Caco-2 (cell line): ENCODE measurements around the gene AIG1. TPM values are rescaled to one million over a fixed set of nuclear protein-coding genes. Genes with fewer than 3 reads are reported as not detected.

Experiments
- BruUV-seq: library from RNA; stranded (reverse); fragments of 400-500 nt; replicated peaks from 2 replicates; lab custom pipeline; 2021; lab: Mats Ljungman, UMichigan
- CTCF ChIA-PET: fragments of 300-600 bp; sonication (Branson Sonifier 250); formaldehyde crosslinking; loops from one replicate; lab custom pipeline; 2022; ENCODE audit warnings: antibody characterized with exemption; lab: Charles Lee
- POLR2A ChIA-PET: fragments of 300-600 bp; sonication (Branson Sonifier 250); formaldehyde crosslinking; loops from one replicate; lab custom pipeline; 2022; ENCODE audit warnings: antibody characterized with exemption; lab: Charles Lee
- DNase-seq, 2 experiments: peaks; one replicate each; pipeline versions ENCODE4 v3.0.0 to v3.0.0-alpha.2; 2020 to 2022
- H3K27me3 ChIP-seq: replicated peaks from 2 replicates; pipeline ENCODE4 v1.6.0; 2011; ENCODE audit warnings: low read length; ENCODE audit not compliant: control insufficient read depth, insufficient read depth
- H3K36me3 ChIP-seq: 2 replicates; pipeline ENCODE4 v1.5.1; 2011; ENCODE audit warnings: low read length; ENCODE audit not compliant: control insufficient read depth, insufficient read depth
- H3K4me1 ChIP-seq: fragments of 250-450 bp; sonication (Bioruptor Pico); 2 replicates; pipeline ENCODE4 v1.5.1; 2020; ENCODE audit warnings: mild to moderate bottlenecking
- H3K4me3 ChIP-seq: 2 replicates; pipeline ENCODE4 v1.5.1; 2011; ENCODE audit warnings: low read depth, mild to moderate bottlenecking, control low read depth, low read length
- H3K9me3 ChIP-seq: fragments of 250-450 bp; sonication (Bioruptor Pico); 2 replicates; pipeline ENCODE4 v1.5.1; 2020; ENCODE audit warnings: mild to moderate bottlenecking, moderate library complexity
- H3K27ac Mint-ChIP-seq: one replicate; pipeline ENCODE4 v1.8.0; 2022; ENCODE audit warnings: mixed read lengths; ENCODE audit not compliant: unreplicated experiment
- H3K27me3 Mint-ChIP-seq: one replicate; pipeline ENCODE4 v1.8.0; 2022; ENCODE audit warnings: mixed read lengths; ENCODE audit not compliant: insufficient read depth, unreplicated experiment
- H3K36me3 Mint-ChIP-seq: one replicate; pipeline ENCODE4 v1.8.0; 2022; ENCODE audit warnings: mild to moderate bottlenecking, mixed read lengths; ENCODE audit not compliant: insufficient read depth, unreplicated experiment
- H3K4me1 Mint-ChIP-seq: one replicate; pipeline ENCODE4 v1.8.0; 2022; ENCODE audit warnings: low read depth, mixed read lengths; ENCODE audit not compliant: unreplicated experiment
- H3K4me3 Mint-ChIP-seq: one replicate; pipeline ENCODE4 v1.8.0; 2022; ENCODE audit warnings: mild to moderate bottlenecking, moderate library complexity, mixed read lengths; ENCODE audit not compliant: unreplicated experiment
- H3K9me3 Mint-ChIP-seq: one replicate; pipeline ENCODE4 v1.8.0; 2022; ENCODE audit warnings: mixed read lengths; ENCODE audit not compliant: unreplicated experiment
- CTCF ChIP-seq, 2 experiments: fragments of 200-600 bp in 1 of 2; IDR thresholded peaks; 1 replicate in 1 of 2; 2 replicates in 1 of 2; pipeline versions ENCODE4 v1.5.1 to v1.8.0; 2011 to 2022; ENCODE audit warnings: antibody characterized with exemption in 1 of 2, control low read depth in 1 of 2, inconsistent platforms in 1 of 2, low read depth in 1 of 2, low read length in 1 of 2, mild to moderate bottlenecking in 1 of 2, moderate library complexity in 1 of 2; ENCODE audit not compliant: insufficient read depth in 1 of 2, severe bottlenecking in 1 of 2, unreplicated experiment in 1 of 2
- intact Hi-C: fragments of 100-400 bp; cut with micrococcal nuclease; formaldehyde crosslinking; loops from one replicate; pipeline ENCODE4 v1.10.0; 2022; ENCODE audit not compliant: unreplicated experiment
- total RNA-seq: library from RNA; stranded (reverse); gene quantifications from 2 replicates; pipeline ENCODE4 v1.2.3, GENCODE V29; 2022

AIG1 gene
- total RNA-seq, 1 experiment from 2014 or later: 27.6 TPM

DNA sequence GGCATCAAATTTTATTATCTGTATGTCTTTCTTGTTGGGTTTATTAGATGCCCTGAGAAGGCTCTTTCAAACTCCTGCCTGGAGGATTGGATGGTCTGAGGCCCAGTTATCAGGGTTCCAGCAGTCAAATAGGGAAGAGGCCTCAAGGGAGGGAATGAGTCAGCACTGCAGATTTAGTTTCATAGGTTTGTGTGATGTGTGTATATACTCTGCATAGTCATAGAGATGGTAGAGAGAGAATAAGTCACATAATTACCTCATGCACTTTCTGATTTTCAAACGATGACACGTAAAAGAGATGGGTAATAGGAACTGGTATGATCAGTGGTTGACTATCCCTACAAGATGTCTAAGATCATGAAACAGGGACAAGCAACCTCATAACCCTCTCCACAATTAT lies 307.7 kb downstream of the AIG1 start:
- no peak for DNase-seq
- Histone ChIP-seq H3K9me3 (no peaks in the 10 kb centered on the region), H3K27me3 (no peaks in the 10 kb centered on the region), H3K4me1 (no peaks in the 10 kb centered on the region), H3K4me3 (no peak overlapping the region), H3K36me3 (no peaks in the 10 kb centered on the region)
- H3K27ac Mint-ChIP-seq: no peak overlapping the region
- TF ChIP-seq CTCF (IDR thresholded peaks at IDR 0.05; ENCODE audit: insufficient read depth in 1 of 2, low read depth in 1 of 2, low read length in 1 of 2, severe bottlenecking in 1 of 2, unreplicated experiment in 1 of 2): no peak
- no peak overlapping the region for H3K4me3 Mint-ChIP-seq
- POLR2A ChIA-PET: no interaction called here
- intact Hi-C loops: no loop called here
- H3K27me3 Mint-ChIP-seq: no peaks in the 10 kb centered on the region
- CTCF ChIA-PET: no interaction called here
- H3K4me1 Mint-ChIP-seq: no peaks in the 10 kb centered on the region
- no peaks in the 10 kb centered on the region for H3K9me3 Mint-ChIP-seq
- no peaks in the 10 kb centered on the region for H3K36me3 Mint-ChIP-seq
- BruUV-seq: no TSS peak

GRCh38 chr6:143369971-143370370 lies 309.3 kb downstream of the AIG1 start:
- TF ChIP-seq CTCF (IDR thresholded peaks at IDR 0.05; ENCODE audit: insufficient read depth in 1 of 2, low read depth in 1 of 2, low read length in 1 of 2, severe bottlenecking in 1 of 2, unreplicated experiment in 1 of 2): no peak
- no peak for DNase-seq
- CTCF ChIA-PET: no interaction called here
- H3K27ac Mint-ChIP-seq: no peak overlapping the region
- no peaks in the 10 kb centered on the region for H3K36me3 Mint-ChIP-seq
- H3K4me3 ChIP-seq: no peak overlapping the region
- intact Hi-C loops: loop anchor here (5.0 kb wide), 1 partner anchor 57 kb away; no protein-coding TSS in a partner anchor
- no peaks in the 10 kb centered on the region for H3K27me3 ChIP-seq
- no peaks in the 10 kb centered on the region for H3K4me1 Mint-ChIP-seq
- no TSS peak for BruUV-seq
- no peaks in the 10 kb centered on the region for H3K9me3 ChIP-seq
- POLR2A ChIA-PET: no interaction called here
- no peaks in the 10 kb centered on the region for H3K4me1 ChIP-seq
- no peaks in the 10 kb centered on the region for H3K27me3 Mint-ChIP-seq
- no peak overlapping the region for H3K4me3 Mint-ChIP-seq
- H3K36me3 ChIP-seq: no peaks in the 10 kb centered on the region
- no peaks in the 10 kb centered on the region for H3K9me3 Mint-ChIP-seq

GRCh38 chr6:143370812-143371370 lies 310.2 kb downstream of the AIG1 start:
- intact Hi-C loops: loop anchor here (5.0 kb wide), 1 partner anchor 56 kb away; no protein-coding TSS in a partner anchor
- Histone ChIP-seq H3K9me3 (no peaks in the 10 kb centered on the region), H3K27me3 (no peaks in the 10 kb centered on the region), H3K4me1 (no peaks in the 10 kb centered on the region), H3K4me3 (no peak overlapping the region), H3K36me3 (no peaks in the 10 kb centered on the region)
- no TSS peak for BruUV-seq
- TF ChIP-seq CTCF (IDR thresholded peaks at IDR 0.05; ENCODE audit: insufficient read depth in 1 of 2, low read depth in 1 of 2, low read length in 1 of 2, severe bottlenecking in 1 of 2, unreplicated experiment in 1 of 2): no peak
- Mint-ChIP-seq H3K36me3 (no peaks in the 10 kb centered on the region), H3K27me3 (no peaks in the 10 kb centered on the region), H3K27ac (no peak overlapping the region), H3K4me3 (no peak overlapping the region), H3K9me3 (peaks cover under 1% of the 10 kb centered on the region), H3K4me1 (no peaks in the 10 kb centered on the region)
- CTCF ChIA-PET: no interaction called here
- no peak for DNase-seq
- POLR2A ChIA-PET: no interaction called here
